H1 (cell line): ENCODE data around the gene ATG2B. TPM values are rescaled to one million over a fixed set of nuclear protein-coding genes. Genes with fewer than 3 reads are reported as not detected.

Source experiments
- CTCF ChIA-PET: fragments of 300-600 bp; sonication (Branson Sonifier 250); formaldehyde crosslinking; loops from one replicate; lab custom pipeline; 2021; ENCODE audit not compliant: partially characterized antibody; lab: Charles Lee
- POLR2A ChIA-PET: fragments of 300-600 bp; sonication (Branson Sonifier 250); formaldehyde crosslinking; loops from one replicate; lab custom pipeline; 2021; ENCODE audit warnings: inconsistent platforms; ENCODE audit not compliant: partially characterized antibody; lab: Charles Lee
- DNase-seq, 2 experiments: peaks; one replicate each; pipeline versions ENCODE4 v3.0.0 to v3.0.0-alpha.2; 2010 to 2022; ENCODE audit warnings: low spot score in 2 of 2, low read depth in 1 of 2, mixed read lengths in 1 of 2
- FAIRE-seq: peaks from 2 replicates; lab custom pipeline; 2011; peaks lifted over from hg19 to GRCh38; lab: Jason Lieb, UNC
- H2AFZ ChIP-seq: 2 replicates; pipeline ENCODE4 v1.8.1; 2012; ENCODE audit warnings: low read length, inconsistent platforms
- H2AK5ac ChIP-seq: 2 replicates; pipeline ENCODE4 v1.6.1; 2013; ENCODE audit warnings: low read depth, low read length
- H2BK120ac ChIP-seq: replicated peaks from 2 replicates; pipeline ENCODE3; 2013; ENCODE audit warnings: low read depth, low read length, inconsistent platforms
- H2BK12ac ChIP-seq: 2 replicates; pipeline ENCODE4 v1.6.1; 2013; ENCODE audit warnings: low read depth, low read length
- H2BK15ac ChIP-seq: 2 replicates; pipeline ENCODE4 v1.6.1; 2013; ENCODE audit warnings: low read length
- H2BK20ac ChIP-seq: 2 replicates; pipeline ENCODE4 v1.6.1; 2013; ENCODE audit warnings: low read length
- H2BK5ac ChIP-seq: 2 replicates; pipeline ENCODE4 v1.6.1; 2013; ENCODE audit warnings: low read depth, low read length
- H3K14ac ChIP-seq: 2 replicates; pipeline ENCODE4 v1.6.1; 2013; ENCODE audit warnings: inconsistent platforms; ENCODE audit not compliant: insufficient read length
- H3K18ac ChIP-seq: 2 replicates; pipeline ENCODE4 v1.6.1; 2013; ENCODE audit warnings: low read length; ENCODE audit errors: extremely low read depth
- H3K23ac ChIP-seq: 2 replicates; pipeline ENCODE4 v1.6.1; 2013; ENCODE audit warnings: inconsistent platforms; ENCODE audit not compliant: insufficient read length
- H3K23me2 ChIP-seq: 2 replicates; pipeline ENCODE4 v1.6.1; 2013; ENCODE audit warnings: low read depth, low read length
- H3K27ac ChIP-seq: 2 replicates; pipeline ENCODE4 v1.6.1; 2011; ENCODE audit warnings: low read depth, low read length, inconsistent platforms
- H3K27me3 ChIP-seq, 4 experiments: replicated peaks in 1 of 4; 1 replicate in 1 of 4; 2 replicates in 3 of 4; pipeline versions ENCODE4 v1.6.1 to v1.8.1; 2011 to 2013; ENCODE audit warnings: low read length in 3 of 4, mild to moderate bottlenecking in 3 of 4, inconsistent platforms in 2 of 4, mixed read lengths in 2 of 4, moderate library complexity in 1 of 4; ENCODE audit not compliant: control insufficient read depth in 3 of 4, insufficient read depth in 3 of 4; ENCODE audit errors: extremely low read depth in 1 of 4
- H3K36me3 ChIP-seq, 4 experiments: 2 replicates each; pipeline versions ENCODE4 v1.6.1 to v1.8.1; 2011 to 2013; ENCODE audit warnings: mild to moderate bottlenecking in 4 of 4, low read length in 3 of 4, moderate library complexity in 2 of 4, control low read depth in 1 of 4, inconsistent platforms in 1 of 4; ENCODE audit not compliant: insufficient read depth in 4 of 4, control insufficient read depth in 2 of 4
- H3K4ac ChIP-seq: replicated peaks from 2 replicates; pipeline ENCODE3; 2013; ENCODE audit warnings: low read length, low read depth, mixed read lengths, inconsistent platforms; ENCODE audit not compliant: insufficient read length
- H3K4me1 ChIP-seq, 4 experiments: replicated peaks in 1 of 4; 1 replicate in 1 of 4; 2 replicates in 3 of 4; pipeline versions ENCODE4 v1.6.1 to v1.8.1; 2011 to 2013; ENCODE audit warnings: low read length in 3 of 4, inconsistent platforms in 2 of 4, mixed read lengths in 1 of 4; ENCODE audit not compliant: insufficient read depth in 4 of 4, control insufficient read depth in 3 of 4
- H3K4me2 ChIP-seq, 2 experiments: 2 replicates each; pipeline versions ENCODE4 v1.6.1 to v1.8.1; 2011 to 2013; ENCODE audit warnings: low read depth in 2 of 2, low read length in 2 of 2, control low read depth in 1 of 2, inconsistent platforms in 1 of 2, mild to moderate bottlenecking in 1 of 2; ENCODE audit not compliant: insufficient read depth in 1 of 2
- H3K4me3 ChIP-seq, 4 experiments: fragments of 200-600, 300-600 bp in 1 of 4; sonication (generic), shearing (Covaris generic), sonication (Bioruptor Twin) in 1 of 4; 2 replicates each; pipeline versions ENCODE4 v1.5.1 to v1.8.1; 2011 to 2016; ENCODE audit warnings: low read length in 4 of 4, low read depth in 3 of 4, control low read depth in 2 of 4, inconsistent platforms in 2 of 4, mild to moderate bottlenecking in 2 of 4, mixed read lengths in 1 of 4, moderate library complexity in 1 of 4; ENCODE audit not compliant: insufficient read depth in 2 of 4; ENCODE audit errors: extremely low read depth in 1 of 4
- H3K56ac ChIP-seq: replicated peaks from 2 replicates; pipeline ENCODE3; 2013; ENCODE audit warnings: low read depth, mild to moderate bottlenecking, mixed read lengths, low read length, inconsistent platforms; ENCODE audit not compliant: insufficient read length
- H3K79me1 ChIP-seq: 2 replicates; pipeline ENCODE4 v1.6.1; 2013; ENCODE audit warnings: low read depth, low read length, control low read depth
- H3K79me2 ChIP-seq, 2 experiments: 2 replicates each; pipeline versions ENCODE4 v1.6.1 to v1.8.1; 2012 to 2013; ENCODE audit warnings: low read length in 2 of 2, mild to moderate bottlenecking in 2 of 2, inconsistent platforms in 1 of 2; ENCODE audit not compliant: insufficient read depth in 2 of 2, control insufficient read depth in 1 of 2
- H3K9ac ChIP-seq, 4 experiments: replicated peaks in 1 of 4; 1 replicate in 1 of 4; 2 replicates in 3 of 4; pipeline versions ENCODE4 v1.6.1 to v1.8.1; 2011 to 2013; ENCODE audit warnings: low read depth in 3 of 4, low read length in 3 of 4, control low read depth in 2 of 4, mild to moderate bottlenecking in 2 of 4, moderate library complexity in 2 of 4, inconsistent platforms in 1 of 4; ENCODE audit errors: extremely low read depth in 1 of 4
- H3K9me3 ChIP-seq, 2 experiments: 2 replicates each; pipeline versions ENCODE4 v1.6.1 to v1.8.1; 2012 to 2013; ENCODE audit warnings: mild to moderate bottlenecking in 2 of 2, moderate library complexity in 2 of 2, control low read depth in 1 of 2, inconsistent platforms in 1 of 2, low read depth in 1 of 2, low read length in 1 of 2, mixed read lengths in 1 of 2; ENCODE audit not compliant: insufficient read depth in 2 of 2
- H4K20me1 ChIP-seq, 2 experiments: replicated peaks in 1 of 2; 2 replicates each; pipeline versions ENCODE3 to v1.8.1; 2011 to 2013; ENCODE audit warnings: inconsistent platforms in 2 of 2, low read length in 2 of 2, mild to moderate bottlenecking in 1 of 2; ENCODE audit not compliant: insufficient read depth in 2 of 2, control insufficient read depth in 1 of 2
- H4K5ac ChIP-seq: 2 replicates; pipeline ENCODE4 v1.6.1; 2013; ENCODE audit warnings: low read length, low read depth, mixed read lengths, inconsistent platforms; ENCODE audit not compliant: insufficient read length
- H4K8ac ChIP-seq: 2 replicates; pipeline ENCODE4 v1.8.0; 2013; ENCODE audit warnings: mild to moderate bottlenecking, moderate library complexity, low read length, inconsistent platforms; ENCODE audit not compliant: insufficient read depth; ENCODE audit errors: extremely low read depth
- H4K91ac ChIP-seq: replicated peaks from 2 replicates; pipeline ENCODE3; 2013; ENCODE audit warnings: low read length, mixed read lengths, inconsistent platforms; ENCODE audit not compliant: insufficient read length
- ATF2 ChIP-seq: IDR thresholded peaks from 2 replicates; pipeline ENCODE4 v1.6.1; 2012; ENCODE audit warnings: low read length, inconsistent platforms
- BCL11A ChIP-seq, 2 experiments: IDR thresholded peaks; one replicate each; pipeline ENCODE4 v1.6.1; 2011; ENCODE audit warnings: low read depth in 2 of 2, low read length in 2 of 2, mild to moderate bottlenecking in 2 of 2
- BRCA1 ChIP-seq: IDR thresholded peaks from 2 replicates; pipeline ENCODE4 v1.6.1; 2012; ENCODE audit warnings: low read depth, low read length, improper control_type of control experiment
- CREB1 ChIP-seq: IDR thresholded peaks from 2 replicates; pipeline ENCODE4 v1.6.1; 2012; ENCODE audit warnings: inconsistent platforms
- EZH2 ChIP-seq: fragments of 200-600 bp; sonication (generic); IDR thresholded peaks from 2 replicates; pipeline ENCODE4 v1.7.1; 2012; ENCODE audit warnings: low read depth, mild to moderate bottlenecking, moderate library complexity, low read length, inconsistent platforms; ENCODE audit not compliant: severe bottlenecking
- GABPA ChIP-seq: IDR thresholded peaks from 2 replicates; pipeline ENCODE4 v1.6.1; 2011; ENCODE audit warnings: mild to moderate bottlenecking, low read length, moderate library complexity, borderline replicate concordance; ENCODE audit not compliant: insufficient read depth
- GTF2F1 ChIP-seq: IDR thresholded peaks from 2 replicates; pipeline ENCODE4 v1.6.1; 2012; ENCODE audit warnings: low read depth, low read length, improper control_type of control experiment, borderline replicate concordance
- HDAC2 ChIP-seq, 2 experiments: fragments of 300-600 bp in 1 of 2; sonication (generic) in 1 of 2; IDR thresholded peaks; 2 replicates each; pipeline ENCODE4 v1.6.1; 2011 to 2012; ENCODE audit warnings: low read depth in 2 of 2, low read length in 2 of 2, mild to moderate bottlenecking in 2 of 2, moderate library complexity in 2 of 2, borderline replicate concordance in 1 of 2, inconsistent platforms in 1 of 2
- RFX5 ChIP-seq: IDR thresholded peaks from 2 replicates; pipeline ENCODE4 v1.6.1; 2011; ENCODE audit warnings: low read depth, low read length, improper control_type of control experiment, borderline replicate concordance
- SP4 ChIP-seq: IDR thresholded peaks from 2 replicates; pipeline ENCODE4 v1.6.1; 2012; ENCODE audit warnings: low read length, inconsistent platforms
- SUZ12 ChIP-seq: fragments of 200-600 bp; sonication (generic); IDR thresholded peaks from 2 replicates; pipeline ENCODE4 v1.6.1; 2012; ENCODE audit warnings: mild to moderate bottlenecking, inconsistent platforms, low read length, moderate library complexity, mixed read lengths
- ZNF274 ChIP-seq: IDR thresholded peaks from 2 replicates; pipeline ENCODE4 v1.7.0; 2012; ENCODE audit warnings: low read length, borderline replicate concordance; ENCODE audit errors: extremely low read depth
- WGBS, 2 experiments: shearing (Covaris generic) in 1 of 2; methylation state at CpG; one replicate each; pipeline versions ENCODE4 v1.1.6 to v1.1.7; 2013 to 2015; ENCODE audit warnings: low lambda C conversion rate in 2 of 2, mixed read lengths in 2 of 2, inconsistent platforms in 1 of 2, low coverage in 1 of 2, missing lambda C conversion rate in 1 of 2; ENCODE audit not compliant: insufficient replicate concordance in 2 of 2, insufficient coverage in 1 of 2, insufficient read length in 1 of 2; ENCODE audit errors: extremely low coverage in 1 of 2, missing lambda C conversion rate in 1 of 2; 5-methylcytosine and 5-hydroxymethylcytosine counted together
- polyA plus RNA-seq, 7 experiments: library from polyadenylated mRNA; depleted of rRNA in 3 of 7; stranded (reverse) in 5 of 7; unstranded in 2 of 7; fragments of >200 nt in 5 of 7; fragments of 200-250 nt in 2 of 7; gene quantifications; 1 replicate in 5 of 7; 2 replicates in 1 of 7; 4 replicates in 1 of 7; pipeline versions ENCODE4 v1.2.1 to v1.2.3, GENCODE V29; 2011 to 2013; ENCODE audit warnings: missing spikeins in 2 of 7, mixed read lengths in 2 of 7
- total RNA-seq: library from RNA; stranded (reverse); fragmentation: NEBNext Ultra II Directional; extraction: Animal tissue kit (Norgen Biotek cat#: 25700); gene quantifications from 2 replicates; pipeline ENCODE4 v1.2.1, GENCODE V29; 2021

ATG2B gene
- total and polyA plus RNA-seq, 2 of the 8 experiments (the other 6 are each of a cell fraction or from before 2014, with no cell fraction given) = 4.6 to 14.4 TPM

DNA sequence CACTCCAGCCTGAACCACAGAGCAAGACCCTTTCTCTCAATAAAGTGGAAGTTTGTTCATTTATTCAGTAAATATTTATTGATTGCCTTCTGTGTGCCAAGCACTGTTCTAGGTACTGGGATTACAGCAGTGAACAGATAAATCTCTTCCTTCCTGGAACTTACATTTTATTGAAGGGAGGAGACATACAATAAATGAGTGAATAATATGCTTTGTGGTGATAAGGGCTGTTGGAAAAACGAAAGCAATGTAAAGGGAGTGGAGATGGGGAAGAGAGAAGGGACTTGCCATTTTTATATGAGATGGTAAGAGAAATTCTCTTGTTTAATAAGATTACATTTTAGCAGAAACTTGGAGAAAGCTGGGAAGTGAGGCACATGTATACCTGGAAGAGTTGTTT is 1.8 kb upstream of the ATG2B start:
- H3K23ac ChIP-seq = no peak overlapping the region
- no peak overlapping the region for H3K18ac ChIP-seq
- H3K9ac ChIP-seq = no peak overlapping the region
- H3K27ac ChIP-seq = no peak overlapping the region
- peak overlapping the region in 2 of 4 experiments; percentile 89 to 92; a peak in 2 of 8 replicates for H3K4me3 ChIP-seq
- H4K20me1 ChIP-seq = peaks cover 0 to 13% of the 10 kb centered on the region in 2 experiments
- 93% methylated on average over 1 of the region's 1 CpG; no CpG with 5 or more reads in 1 of the 2 experiments for WGBS, 2 experiments
- H3K9me3 ChIP-seq = peaks cover 0 to 8% of the 10 kb centered on the region in 2 experiments; a peak in 2 of 4 replicates
- DNase-seq = no peak
- H3K4me2 ChIP-seq = peak overlapping the region; percentile 83 to 87; a peak in 3 of 4 replicates
- H2BK20ac ChIP-seq = no peak overlapping the region
- no peak overlapping the region for H2BK12ac ChIP-seq
- no peak overlapping the region for H4K91ac ChIP-seq
- H3K56ac ChIP-seq = no peak overlapping the region
- H3K14ac ChIP-seq = no peak overlapping the region
- no peak overlapping the region for H2BK120ac ChIP-seq
- H3K36me3 ChIP-seq = peaks cover 0 to 3% (median 2%) of the 10 kb centered on the region in 4 experiments; a peak in 2 of 8 replicates
- peaks cover 11% of the 10 kb centered on the region for H3K23me2 ChIP-seq
- ChIA-PET POLR2A (interaction anchor here (1.1 kb wide), 1 partner anchor 25 kb away, joined by 3 read pairs; no protein-coding TSS in a partner anchor), CTCF (no interaction called here)
- no peak overlapping the region for H3K4ac ChIP-seq
- H4K5ac ChIP-seq = no peak overlapping the region
- H4K8ac ChIP-seq = no peak overlapping the region
- no peak for FAIRE-seq
- H3K79me2 ChIP-seq = peaks cover 2 to 84% of the 10 kb centered on the region in 2 experiments
- H2AK5ac ChIP-seq = no peak overlapping the region
- no peak overlapping the region for H2BK15ac ChIP-seq
- no peaks in the 10 kb centered on the region for H3K27me3 ChIP-seq
- peaks cover 0 to 10% (median 2%) of the 10 kb centered on the region in 4 experiments; a peak in 6 of 7 replicates for H3K4me1 ChIP-seq
- H2AFZ ChIP-seq = no peak overlapping the region
- H3K79me1 ChIP-seq = peaks cover 11% of the 10 kb centered on the region
- no peak overlapping the region for H2BK5ac ChIP-seq
- no peak for TF ChIP-seq ATF2
- TF ChIP-seq CREB1 = no peak
- no peak for TF ChIP-seq ZNF274
- TF ChIP-seq EZH2 = no peak
- TF ChIP-seq BCL11A (IDR thresholded peaks at IDR 0.05; ENCODE audit: low read depth in 2 of 2, low read length in 2 of 2) = no peak
- TF ChIP-seq GTF2F1 = no peak
- TF ChIP-seq GABPA = no peak
- TF ChIP-seq SP4 = no peak
- no peak for TF ChIP-seq RFX5
- no peak for TF ChIP-seq HDAC2 (IDR thresholded peaks at IDR 0.05; ENCODE audit: borderline replicate concordance in 1 of 2, low read depth in 2 of 2, low read length in 2 of 2)
- TF ChIP-seq BRCA1 = no peak
- no peak for TF ChIP-seq SUZ12
